Astrocyte (in vitro differentiated cells and primary cell): ENCODE results near the gene PHETA2. TPM values are rescaled to one million over a fixed set of nuclear protein-coding genes. Genes with fewer than 3 reads are reported as not detected.

Experiments used
- DNase-seq: peaks from one replicate; pipeline ENCODE4 v3.0.0-alpha.2; 2010; ENCODE audit warnings: low read depth
- FAIRE-seq: peaks from 2 replicates; lab custom pipeline; 2011; peaks lifted over from hg19 to GRCh38; lab: Jason Lieb, UNC
- H2AFZ ChIP-seq: 2 replicates; pipeline ENCODE4 v1.6.0; 2012; ENCODE audit warnings: low read depth, low read length, inconsistent platforms
- H3K27ac ChIP-seq: 2 replicates; pipeline ENCODE4 v1.5.1; 2011; ENCODE audit warnings: low read depth, low read length, inconsistent platforms
- H3K27me3 ChIP-seq: 2 replicates; pipeline ENCODE4 v1.6.0; 2011; ENCODE audit warnings: low read length, inconsistent platforms; ENCODE audit not compliant: insufficient read depth
- H3K36me3 ChIP-seq: 2 replicates; pipeline ENCODE4 v1.5.1; 2011; ENCODE audit warnings: low read length, inconsistent platforms; ENCODE audit not compliant: insufficient read depth
- H3K4me1 ChIP-seq: 2 replicates; pipeline ENCODE4 v1.5.1; 2011; ENCODE audit warnings: low read length, inconsistent platforms; ENCODE audit not compliant: insufficient read depth
- H3K4me2 ChIP-seq: 2 replicates; pipeline ENCODE4 v1.6.0; 2012; ENCODE audit warnings: low read length, inconsistent platforms
- H3K4me3 ChIP-seq: 2 replicates; pipeline ENCODE4 v1.5.1; 2011; ENCODE audit warnings: low read depth, mild to moderate bottlenecking, low read length, inconsistent platforms; ENCODE audit not compliant: insufficient read depth
- H3K79me2 ChIP-seq: 2 replicates; pipeline ENCODE4 v1.6.0; 2012; ENCODE audit warnings: mild to moderate bottlenecking, low read length, inconsistent platforms; ENCODE audit not compliant: insufficient read depth
- H3K9ac ChIP-seq: 2 replicates; pipeline ENCODE4 v1.6.0; 2012; ENCODE audit warnings: mild to moderate bottlenecking, low read length, inconsistent platforms
- H3K9me3 ChIP-seq: 2 replicates; pipeline ENCODE4 v1.5.1; 2012; ENCODE audit warnings: low read depth, mild to moderate bottlenecking, low read length, inconsistent platforms; ENCODE audit not compliant: insufficient read depth
- H4K20me1 ChIP-seq: 2 replicates; pipeline ENCODE4 v1.6.0; 2012; ENCODE audit warnings: low read length, inconsistent platforms; ENCODE audit not compliant: insufficient read depth
- H3K27ac Mint-ChIP-seq: one replicate; pipeline ENCODE4 v1.8.0; 2021; ENCODE audit warnings: mild to moderate bottlenecking, mixed read lengths; ENCODE audit not compliant: unreplicated experiment
- H3K27me3 Mint-ChIP-seq: one replicate; pipeline ENCODE4 v1.8.0; 2021; ENCODE audit warnings: low read depth, mixed read lengths; ENCODE audit not compliant: unreplicated experiment
- H3K36me3 Mint-ChIP-seq: one replicate; pipeline ENCODE4 v1.8.0; 2021; ENCODE audit warnings: low read depth, mixed read lengths; ENCODE audit not compliant: unreplicated experiment
- H3K4me1 Mint-ChIP-seq: one replicate; pipeline ENCODE4 v1.8.0; 2021; ENCODE audit warnings: low read depth, mixed read lengths; ENCODE audit not compliant: unreplicated experiment
- H3K4me3 Mint-ChIP-seq: one replicate; pipeline ENCODE4 v1.8.0; 2021; ENCODE audit warnings: mild to moderate bottlenecking, moderate library complexity, mixed read lengths; ENCODE audit not compliant: unreplicated experiment
- H3K9me3 Mint-ChIP-seq: one replicate; pipeline ENCODE4 v1.8.0; 2021; ENCODE audit warnings: mild to moderate bottlenecking, mixed read lengths; ENCODE audit not compliant: unreplicated experiment
- EZH2 ChIP-seq: IDR thresholded peaks from 2 replicates; pipeline ENCODE4 v1.6.1; 2012; ENCODE audit warnings: mild to moderate bottlenecking, low read length, inconsistent platforms; ENCODE audit not compliant: insufficient read depth
- total RNA-seq: library from RNA; stranded (reverse); gene quantifications from 2 replicates; pipeline ENCODE4 v1.2.1, GENCODE V29; 2021
- TF ChIP-seq, protein P1 (sequence below): IDR thresholded peaks from 2 replicates; pipeline ENCODE4 v1.5.1; 2011; ENCODE audit warnings: low read depth, mild to moderate bottlenecking, inconsistent platforms, low read length, moderate library complexity; ENCODE audit not compliant: insufficient read depth

PHETA2 gene
- total RNA-seq, 1 donor from 2014 or later = 0.18 TPM

GRCh38 chr22:42074846-42075676 is 1.0 kb downstream of the PHETA2 start:
- FAIRE-seq (no peak), DNase-seq (no peak)
- peaks cover 14% of the 10 kb centered on the region for H3K79me2 ChIP-seq
- H3K9ac ChIP-seq = peak overlapping the region; percentile 90
- peaks cover 13% of the 10 kb centered on the region for H3K9me3 Mint-ChIP-seq
- H3K4me1 Mint-ChIP-seq = no peaks in the 10 kb centered on the region
- H3K27ac ChIP-seq = peak overlapping the region; percentile 64
- H3K36me3 ChIP-seq = no peaks in the 10 kb centered on the region
- H3K27me3 ChIP-seq = no peaks in the 10 kb centered on the region
- H3K36me3 Mint-ChIP-seq = peaks cover 2% of the 10 kb centered on the region
- H4K20me1 ChIP-seq = no peaks in the 10 kb centered on the region
- no peak overlapping the region for H3K27ac Mint-ChIP-seq
- no peak overlapping the region for H3K4me3 Mint-ChIP-seq
- H3K4me3 ChIP-seq = peak overlapping the region; percentile 48
- H3K9me3 ChIP-seq = no peaks in the 10 kb centered on the region
- peaks cover 25% of the 10 kb centered on the region for H3K4me1 ChIP-seq
- H2AFZ ChIP-seq = peak overlapping the region; percentile 86
- no peak for TF ChIP-seq EZH2
- TF ChIP-seq, protein P1, sequence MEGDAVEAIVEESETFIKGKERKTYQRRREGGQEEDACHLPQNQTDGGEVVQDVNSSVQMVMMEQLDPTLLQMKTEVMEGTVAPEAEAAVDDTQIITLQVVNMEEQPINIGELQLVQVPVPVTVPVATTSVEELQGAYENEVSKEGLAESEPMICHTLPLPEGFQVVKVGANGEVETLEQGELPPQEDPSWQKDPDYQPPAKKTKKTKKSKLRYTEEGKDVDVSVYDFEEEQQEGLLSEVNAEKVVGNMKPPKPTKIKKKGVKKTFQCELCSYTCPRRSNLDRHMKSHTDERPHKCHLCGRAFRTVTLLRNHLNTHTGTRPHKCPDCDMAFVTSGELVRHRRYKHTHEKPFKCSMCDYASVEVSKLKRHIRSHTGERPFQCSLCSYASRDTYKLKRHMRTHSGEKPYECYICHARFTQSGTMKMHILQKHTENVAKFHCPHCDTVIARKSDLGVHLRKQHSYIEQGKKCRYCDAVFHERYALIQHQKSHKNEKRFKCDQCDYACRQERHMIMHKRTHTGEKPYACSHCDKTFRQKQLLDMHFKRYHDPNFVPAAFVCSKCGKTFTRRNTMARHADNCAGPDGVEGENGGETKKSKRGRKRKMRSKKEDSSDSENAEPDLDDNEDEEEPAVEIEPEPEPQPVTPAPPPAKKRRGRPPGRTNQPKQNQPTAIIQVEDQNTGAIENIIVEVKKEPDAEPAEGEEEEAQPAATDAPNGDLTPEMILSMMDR = no peak
- H3K27me3 Mint-ChIP-seq = no peaks in the 10 kb centered on the region
- peak overlapping the region; percentile 85 for H3K4me2 ChIP-seq

DNA sequence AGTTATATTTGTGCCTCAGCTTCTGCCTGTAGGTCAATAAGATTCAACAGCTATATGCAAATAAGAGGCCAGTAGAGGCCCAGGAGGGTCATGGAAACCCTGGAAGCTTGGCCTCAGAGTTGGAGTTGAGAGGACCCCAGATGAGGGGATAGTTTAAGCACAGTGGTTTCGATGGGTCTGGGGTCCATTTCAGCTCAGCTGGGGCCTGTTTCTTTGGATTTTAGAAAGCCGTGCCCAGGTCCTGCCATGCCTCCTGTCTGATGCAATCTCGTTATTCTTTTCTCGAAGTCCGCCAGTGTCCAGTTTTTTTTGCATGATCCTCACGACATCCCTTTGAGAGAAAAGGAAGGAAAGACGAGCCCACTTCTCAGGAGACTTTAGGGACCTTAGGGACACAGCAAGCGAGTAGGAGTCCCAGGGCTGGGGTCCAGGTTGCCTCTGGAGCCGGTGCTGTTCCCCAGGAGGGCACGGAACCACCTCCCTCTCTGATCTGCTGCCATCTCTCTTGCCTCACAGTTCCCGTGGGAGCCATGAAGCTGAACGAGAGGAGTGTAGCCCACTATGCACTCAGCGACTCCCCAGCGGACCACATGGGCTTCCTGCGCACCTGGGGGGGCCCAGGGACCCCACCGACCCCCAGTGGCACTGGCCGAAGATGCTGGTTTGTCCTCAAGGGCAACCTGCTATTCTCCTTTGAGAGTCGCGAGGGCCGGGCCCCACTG is 2.9 kb downstream of the PHETA2 start:
- H3K36me3 Mint-ChIP-seq = no peaks in the 10 kb centered on the region

More for the DNA sequence above, 2.9 kb downstream of the PHETA2 start:
- Histone ChIP-seq H3K36me3 (no peaks in the 10 kb centered on the region), H3K9me3 (no peaks in the 10 kb centered on the region), H3K4me3 (no peak overlapping the region), H3K4me2 (no peak overlapping the region), H3K27me3 (no peaks in the 10 kb centered on the region), H3K79me2 (peaks cover 26% of the 10 kb centered on the region), H3K9ac (no peak overlapping the region), H3K4me1 (peaks cover 22% of the 10 kb centered on the region), H2AFZ (no peak overlapping the region), H4K20me1 (no peaks in the 10 kb centered on the region), H3K27ac (no peak overlapping the region)
- DNase-seq (no peak), FAIRE-seq (no peak)
- Mint-ChIP-seq H3K4me1 (no peaks in the 10 kb centered on the region), H3K27ac (no peak overlapping the region), H3K9me3 (peaks cover 13% of the 10 kb centered on the region), H3K27me3 (no peaks in the 10 kb centered on the region), H3K4me3 (no peak overlapping the region)
- TF ChIP-seq EZH2 = no peak
- TF ChIP-seq, protein P1 = no peak
